GM12891 (cell line): Measurements from ENCODE around the gene ZDHHC14.

Source experiments
- POLR2A ChIP-seq: IDR thresholded peaks from 2 replicates; pipeline ENCODE4 v1.6.1; 2011; ENCODE audit warnings: low read depth, low read length, control low read depth
- POLR2AphosphoS5 ChIP-seq: IDR thresholded peaks from 2 replicates; pipeline ENCODE4 v1.6.1; 2011; ENCODE audit warnings: low read depth, low read length, control low read depth
- POU2F2 ChIP-seq: IDR thresholded peaks from 2 replicates; pipeline ENCODE4 v1.6.1; 2011; ENCODE audit warnings: low read depth, mild to moderate bottlenecking, control low read depth, low read length, moderate library complexity
- SPI1 ChIP-seq: IDR thresholded peaks from 2 replicates; pipeline ENCODE4 v1.6.1; 2011; ENCODE audit warnings: low read depth, low read length, control low read depth
- TAF1 ChIP-seq: IDR thresholded peaks from 2 replicates; pipeline ENCODE4 v1.6.1; 2011; ENCODE audit warnings: low read depth, low read length, control low read depth

GRCh38 chr6:157535340-157536222, 154.6 kb downstream of the ZDHHC14 start:
- TF ChIP-seq TAF1, result no peak
- no peak for TF ChIP-seq POLR2AphosphoS5
- TF ChIP-seq POLR2A, result no peak
- TF ChIP-seq SPI1, result peak; percentile 85
- TF ChIP-seq POU2F2, result no peak
